GM12878 (cell line): ENCODE data around the gene HCRTR2. TPM values are rescaled to one million over a fixed set of nuclear protein-coding genes. Genes with fewer than 3 reads are reported as not detected.

ENCODE experiments used
- ATAC-seq: fragments of 200-7000 bp; cut with Tn5 transposase; 3 replicates; pipeline ENCODE4 v1.9.1; 2020; ENCODE audit warnings: mild to moderate bottlenecking, moderate library complexity
- BruUV-seq: library from RNA; stranded (reverse); fragments of 400-500 nt; replicated peaks from 2 replicates; lab custom pipeline; 2021; lab: Mats Ljungman, UMichigan
- CTCF ChIA-PET: fragments of 300-600 bp; sonication (Branson Sonifier 250); formaldehyde crosslinking; extraction: SDS; loops from one replicate; lab custom pipeline; 2021; ENCODE audit warnings: inconsistent platforms; lab: Yijun Ruan, JAX
- POLR2A ChIA-PET: fragments of 350-600 bp; formaldehyde crosslinking; extraction: SDS; loops from one replicate; lab custom pipeline; 2021; ENCODE audit warnings: inconsistent platforms; lab: Charles Lee
- RAD21 ChIA-PET: fragments of 300-600 bp; sonication (Branson Sonifier 250); formaldehyde crosslinking; loops from one replicate; lab custom pipeline; 2023; ENCODE audit warnings: antibody characterized with exemption; ENCODE audit not compliant: unreplicated experiment; lab: Charles Lee
- SMC1A ChIA-PET: fragments of 300-600 bp; sonication (Branson Sonifier 250); formaldehyde crosslinking; loops from one replicate; lab custom pipeline; 2023; ENCODE audit not compliant: unreplicated experiment, uncharacterized antibody; lab: Charles Lee
- DNase-seq: peaks from one replicate; pipeline ENCODE4 v3.0.0-alpha.2; 2011; ENCODE audit warnings: low read depth, low spot score
- FAIRE-seq: peaks from 3 replicates; lab custom pipeline; 2011; peaks lifted over from hg19 to GRCh38; lab: Jason Lieb, UNC
- H2AFZ ChIP-seq: 2 replicates; pipeline ENCODE4 v1.6.0; 2011; ENCODE audit warnings: low read depth, low read length, control low read depth; ENCODE audit not compliant: control insufficient read depth
- H3K27ac ChIP-seq: 2 replicates; pipeline ENCODE4 v1.5.1; 2011; ENCODE audit warnings: control low read depth; ENCODE audit not compliant: control insufficient read depth, insufficient read depth
- H3K27me3 ChIP-seq, 2 experiments: replicated peaks in 1 of 2; 2 replicates each; pipeline versions ENCODE4 v1.6.0 to v1.6.1; 2011; ENCODE audit warnings: low read length in 1 of 2; ENCODE audit not compliant: control insufficient read depth in 2 of 2, insufficient read depth in 2 of 2
- H3K36me3 ChIP-seq, 2 experiments: 2 replicates each; pipeline ENCODE4 v1.5.1; 2011; ENCODE audit warnings: low read length in 1 of 2; ENCODE audit not compliant: control insufficient read depth in 2 of 2, insufficient read depth in 2 of 2
- H3K4me1 ChIP-seq: 2 replicates; pipeline ENCODE4 v1.6.1; 2011; ENCODE audit warnings: mild to moderate bottlenecking, low read length, moderate library complexity, mixed read lengths; ENCODE audit not compliant: control insufficient read depth, insufficient read depth
- H3K4me2 ChIP-seq: 2 replicates; pipeline ENCODE4 v1.6.0; 2011; ENCODE audit warnings: control low read depth; ENCODE audit not compliant: control insufficient read depth, insufficient read depth
- H3K4me3 ChIP-seq: fragments of 200-600 bp; sonication (generic); 2 replicates; pipeline ENCODE4 v1.5.1; 2016
- H3K79me2 ChIP-seq: 2 replicates; pipeline ENCODE4 v1.6.0; 2011; ENCODE audit warnings: low read length; ENCODE audit not compliant: control insufficient read depth, insufficient read depth
- H3K9ac ChIP-seq: 2 replicates; pipeline ENCODE4 v1.8.0; 2011; ENCODE audit warnings: low read length, control low read depth, mixed read lengths; ENCODE audit not compliant: control insufficient read depth, insufficient read depth
- H3K9me3 ChIP-seq: replicated peaks from 3 replicates; pipeline ENCODE4 v1.5.1; 2011; ENCODE audit warnings: mild to moderate bottlenecking, low read length; ENCODE audit not compliant: control insufficient read depth, insufficient read depth
- H4K20me1 ChIP-seq: 2 replicates; pipeline ENCODE4 v1.6.0; 2011; ENCODE audit not compliant: control insufficient read depth, insufficient read depth
- CREB1 ChIP-seq: IDR thresholded peaks from 2 replicates; pipeline ENCODE4 v1.6.1; 2012; ENCODE audit warnings: low read depth, mild to moderate bottlenecking, inconsistent platforms
- IRF3 ChIP-seq: fragments of 450-650 bp; IDR thresholded peaks from 2 replicates; pipeline ENCODE4 v1.6.1; 2014; ENCODE audit warnings: mild to moderate bottlenecking
- KLF5 ChIP-seq: fragments of 450-650 bp; IDR thresholded peaks from 2 replicates; pipeline ENCODE4 v1.6.1; 2014; ENCODE audit warnings: mild to moderate bottlenecking; ENCODE audit not compliant: partially characterized antibody
- POLR2AphosphoS2 ChIP-seq: IDR thresholded peaks from 2 replicates; pipeline ENCODE4 v1.6.1; 2011; ENCODE audit warnings: low read depth, mild to moderate bottlenecking, low read length, improper control_type of control experiment, moderate library complexity
- SPI1 ChIP-seq: IDR thresholded peaks from 2 replicates; pipeline ENCODE4 v1.6.1; 2011; ENCODE audit warnings: low read depth, mild to moderate bottlenecking, low read length, moderate library complexity, borderline replicate concordance; ENCODE audit not compliant: insufficient read depth
- SRF ChIP-seq, 2 experiments: IDR thresholded peaks; 2 replicates each; pipeline ENCODE4 v1.6.1; 2011; ENCODE audit warnings: low read depth in 2 of 2, low read length in 2 of 2, mild to moderate bottlenecking in 1 of 2, moderate library complexity in 1 of 2
- TARDBP ChIP-seq: IDR thresholded peaks from 2 replicates; pipeline ENCODE4 v1.6.1; 2016; ENCODE audit warnings: borderline replicate concordance
- ZNF622 ChIP-seq: fragments of 450-650 bp; IDR thresholded peaks from 2 replicates; pipeline ENCODE4 v1.6.1; 2017; ENCODE audit warnings: mild to moderate bottlenecking, inconsistent platforms
- WGBS: methylation state at CpG from one replicate; pipeline ENCODE4 v1.1.6; 2016; ENCODE audit warnings: low lambda C conversion rate; ENCODE audit not compliant: insufficient replicate concordance, insufficient coverage; ENCODE audit errors: missing lambda C conversion rate; 5-methylcytosine and 5-hydroxymethylcytosine counted together
- in situ Hi-C: fragments of 300-500 bp; cut with MboI; formaldehyde crosslinking; loops from 9 replicates; pipeline ENCODE4 v1.14.3; 2018; ENCODE audit warnings: mixed read lengths
- intact Hi-C: fragments of 100-400 bp; cut with micrococcal nuclease; formaldehyde crosslinking; loops from one replicate; pipeline ENCODE4 v1.14.2; 2022; ENCODE audit not compliant: unreplicated experiment
- polyA plus RNA-seq, 11 experiments: library from polyadenylated mRNA; depleted of rRNA in 4 of 11; unstranded in 6 of 11; stranded (reverse) in 5 of 11; fragments of >200 nt; fragmentation: Nextera tagmentation in 4 of 11; fragmentation: Illumina TruSeq in 1 of 11; extraction: Ambion mirVana in 4 of 11; extraction: Trizol in 1 of 11; gene quantifications; 1 replicate in 1 of 11; 2 replicates in 10 of 11; pipeline versions ENCODE4 v1.2.1 to v1.2.3, GENCODE V29; 2011 to 2016; ENCODE audit warnings: inconsistent platforms in 2 of 11, missing spikeins in 2 of 11, low read depth in 1 of 11
- total RNA-seq, 4 experiments: library from RNA; depleted of rRNA in 3 of 4; stranded (reverse); fragments of >200 nt in 3 of 4; fragmentation: Illumina TruSeq in 1 of 4; extraction: Trizol in 1 of 4; gene quantifications; 2 replicates each; pipeline versions ENCODE4 v1.2.1 to v1.2.3, GENCODE V29; 2013 to 2021
- TF ChIP-seq, protein P1 (sequence below): IDR thresholded peaks from 2 replicates; pipeline ENCODE4 v1.6.1; 2012; ENCODE audit warnings: mild to moderate bottlenecking, low read depth, low read length
- TF ChIP-seq, protein P2 (sequence below), 3 experiments: IDR thresholded peaks in 2 of 3; conservative IDR thresholded peaks in 1 of 3; 2 replicates each; pipeline ENCODE4 v1.5.1; 2011; ENCODE audit warnings: low read depth in 3 of 3, low read length in 3 of 3, mild to moderate bottlenecking in 3 of 3, control low read depth in 2 of 3, moderate library complexity in 2 of 3, inconsistent platforms in 1 of 3, mixed read lengths in 1 of 3; ENCODE audit not compliant: control insufficient read depth in 2 of 3, insufficient read depth in 1 of 3; ENCODE audit errors: extremely low read depth in 1 of 3
- TF ChIP-seq, protein P3 (sequence below): fragments of 450-650 bp; IDR thresholded peaks from 2 replicates; pipeline ENCODE4 v1.6.1; 2016; ENCODE audit warnings: mild to moderate bottlenecking

The HCRTR2 gene
- total and polyA plus RNA-seq, 10 of the 15 experiments (the other 5 are each of a cell fraction or from before 2014, with no cell fraction given), result not detected

- TF ChIP-seq IRF3, result no peak
- TF ChIP-seq, protein P1, sequence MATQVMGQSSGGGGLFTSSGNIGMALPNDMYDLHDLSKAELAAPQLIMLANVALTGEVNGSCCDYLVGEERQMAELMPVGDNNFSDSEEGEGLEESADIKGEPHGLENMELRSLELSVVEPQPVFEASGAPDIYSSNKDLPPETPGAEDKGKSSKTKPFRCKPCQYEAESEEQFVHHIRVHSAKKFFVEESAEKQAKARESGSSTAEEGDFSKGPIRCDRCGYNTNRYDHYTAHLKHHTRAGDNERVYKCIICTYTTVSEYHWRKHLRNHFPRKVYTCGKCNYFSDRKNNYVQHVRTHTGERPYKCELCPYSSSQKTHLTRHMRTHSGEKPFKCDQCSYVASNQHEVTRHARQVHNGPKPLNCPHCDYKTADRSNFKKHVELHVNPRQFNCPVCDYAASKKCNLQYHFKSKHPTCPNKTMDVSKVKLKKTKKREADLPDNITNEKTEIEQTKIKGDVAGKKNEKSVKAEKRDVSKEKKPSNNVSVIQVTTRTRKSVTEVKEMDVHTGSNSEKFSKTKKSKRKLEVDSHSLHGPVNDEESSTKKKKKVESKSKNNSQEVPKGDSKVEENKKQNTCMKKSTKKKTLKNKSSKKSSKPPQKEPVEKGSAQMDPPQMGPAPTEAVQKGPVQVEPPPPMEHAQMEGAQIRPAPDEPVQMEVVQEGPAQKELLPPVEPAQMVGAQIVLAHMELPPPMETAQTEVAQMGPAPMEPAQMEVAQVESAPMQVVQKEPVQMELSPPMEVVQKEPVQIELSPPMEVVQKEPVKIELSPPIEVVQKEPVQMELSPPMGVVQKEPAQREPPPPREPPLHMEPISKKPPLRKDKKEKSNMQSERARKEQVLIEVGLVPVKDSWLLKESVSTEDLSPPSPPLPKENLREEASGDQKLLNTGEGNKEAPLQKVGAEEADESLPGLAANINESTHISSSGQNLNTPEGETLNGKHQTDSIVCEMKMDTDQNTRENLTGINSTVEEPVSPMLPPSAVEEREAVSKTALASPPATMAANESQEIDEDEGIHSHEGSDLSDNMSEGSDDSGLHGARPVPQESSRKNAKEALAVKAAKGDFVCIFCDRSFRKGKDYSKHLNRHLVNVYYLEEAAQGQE, result no peak
- TF ChIP-seq, all 136 proteins: peak for 0
Measured at GRCh38 chr6:55167860-55168259, 6.5 kb upstream of the HCRTR2 start (continued).

GRCh38 chr6:55175078-55176049 is 1.0 kb downstream of the HCRTR2 start:
- no peak overlapping the region for H2AFZ ChIP-seq
- no TSS peak for BruUV-seq
- no peak overlapping the region for H3K9ac ChIP-seq
- DNase-seq (no peak), FAIRE-seq (no peak), ATAC-seq (no peak)
- no peak overlapping the region for H3K4me2 ChIP-seq
- H3K9me3 ChIP-seq, result no peaks in the 10 kb centered on the region
- no peaks in the 10 kb centered on the region for H3K4me1 ChIP-seq
- ChIA-PET SMC1A (no interaction called here), CTCF (no interaction called here), POLR2A (no interaction called here), RAD21 (no interaction called here)
- in situ Hi-C loops, result no loop called here
- no peak overlapping the region for H3K27ac ChIP-seq
- no peak overlapping the region for H3K4me3 ChIP-seq
- H4K20me1 ChIP-seq, result no peaks in the 10 kb centered on the region
- H3K36me3 ChIP-seq, result no peaks in the 10 kb centered on the region
- intact Hi-C loops, result no loop called here
- WGBS, result 3% methylated on average over 10 of the region's 11 CpGs
- no peaks in the 10 kb centered on the region for H3K79me2 ChIP-seq
- H3K27me3 ChIP-seq, result no peaks in the 10 kb centered on the region; a peak in 1 of 4 replicates
- no peak for TF ChIP-seq TARDBP
- no peak for TF ChIP-seq ZNF622
- no peak for TF ChIP-seq CREB1
- no peak for TF ChIP-seq POLR2AphosphoS2
- TF ChIP-seq, protein P2, sequence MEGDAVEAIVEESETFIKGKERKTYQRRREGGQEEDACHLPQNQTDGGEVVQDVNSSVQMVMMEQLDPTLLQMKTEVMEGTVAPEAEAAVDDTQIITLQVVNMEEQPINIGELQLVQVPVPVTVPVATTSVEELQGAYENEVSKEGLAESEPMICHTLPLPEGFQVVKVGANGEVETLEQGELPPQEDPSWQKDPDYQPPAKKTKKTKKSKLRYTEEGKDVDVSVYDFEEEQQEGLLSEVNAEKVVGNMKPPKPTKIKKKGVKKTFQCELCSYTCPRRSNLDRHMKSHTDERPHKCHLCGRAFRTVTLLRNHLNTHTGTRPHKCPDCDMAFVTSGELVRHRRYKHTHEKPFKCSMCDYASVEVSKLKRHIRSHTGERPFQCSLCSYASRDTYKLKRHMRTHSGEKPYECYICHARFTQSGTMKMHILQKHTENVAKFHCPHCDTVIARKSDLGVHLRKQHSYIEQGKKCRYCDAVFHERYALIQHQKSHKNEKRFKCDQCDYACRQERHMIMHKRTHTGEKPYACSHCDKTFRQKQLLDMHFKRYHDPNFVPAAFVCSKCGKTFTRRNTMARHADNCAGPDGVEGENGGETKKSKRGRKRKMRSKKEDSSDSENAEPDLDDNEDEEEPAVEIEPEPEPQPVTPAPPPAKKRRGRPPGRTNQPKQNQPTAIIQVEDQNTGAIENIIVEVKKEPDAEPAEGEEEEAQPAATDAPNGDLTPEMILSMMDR (IDR thresholded peaks at IDR 0.05 in 2 of 3, conservative IDR thresholded peaks at IDR 0.05 in 1 of 3; ENCODE audit: control insufficient read depth in 2 of 3, extremely low read depth in 1 of 3, insufficient read depth in 1 of 3, low read depth in 3 of 3, low read length in 3 of 3), result no peak
- TF ChIP-seq SPI1, result no peak
- no peak for TF ChIP-seq SRF (IDR thresholded peaks at IDR 0.05; ENCODE audit: low read depth in 2 of 2, low read length in 2 of 2)
- TF ChIP-seq, protein P3, sequence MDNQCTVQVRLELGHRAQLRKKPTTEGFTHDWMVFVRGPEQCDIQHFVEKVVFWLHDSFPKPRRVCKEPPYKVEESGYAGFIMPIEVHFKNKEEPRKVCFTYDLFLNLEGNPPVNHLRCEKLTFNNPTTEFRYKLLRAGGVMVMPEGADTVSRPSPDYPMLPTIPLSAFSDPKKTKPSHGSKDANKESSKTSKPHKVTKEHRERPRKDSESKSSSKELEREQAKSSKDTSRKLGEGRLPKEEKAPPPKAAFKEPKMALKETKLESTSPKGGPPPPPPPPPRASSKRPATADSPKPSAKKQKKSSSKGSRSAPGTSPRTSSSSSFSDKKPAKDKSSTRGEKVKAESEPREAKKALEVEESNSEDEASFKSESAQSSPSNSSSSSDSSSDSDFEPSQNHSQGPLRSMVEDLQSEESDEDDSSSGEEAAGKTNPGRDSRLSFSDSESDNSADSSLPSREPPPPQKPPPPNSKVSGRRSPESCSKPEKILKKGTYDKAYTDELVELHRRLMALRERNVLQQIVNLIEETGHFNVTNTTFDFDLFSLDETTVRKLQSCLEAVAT, result no peak
- no peak for TF ChIP-seq KLF5
